IPS-18c (cell line): ENCODE data around the gene ATRAID.
"Not testable (repeated sequence)": the region's sequence is repeated elsewhere in the genome, so short reads cannot be mapped to it uniquely, and the experiment has no call there.

Experiments
- H3K4me3 ChIP-seq: 2 replicates; pipeline ENCODE4 v1.7.0; 2013; ENCODE audit warnings: low read depth, mild to moderate bottlenecking, low read length, moderate library complexity; ENCODE audit not compliant: insufficient read depth
- H3K9me3 ChIP-seq: one replicate; pipeline ENCODE4 v1.6.1; 2013; ENCODE audit warnings: mild to moderate bottlenecking, low read length, moderate library complexity; ENCODE audit not compliant: control insufficient read depth, insufficient read depth

ATRAID gene

GRCh38 chr2:27211943-27212625, at the start of gene ATRAID, which contains the start of gene SLC5A6:
Gene ATRAID (plus strand): TSS chr2:27212041. CDS start chr2:27212369, 328 bp downstream.
Gene SLC5A6 (minus strand): TSS chr2:27212268. CDS start chr2:27207650, 4,618 bp downstream.
- Histone ChIP-seq H3K9me3 (no peaks in the 10 kb centered on the region), H3K4me3 (peak within 1 kb of the TSS; percentile 94)

- no peaks in the 10 kb centered on the region for H3K9me3 ChIP-seq
- H3K4me3 ChIP-seq, result no peak overlapping the region
Measured at GRCh38 chr2:27162151-27163121, 49.4 kb upstream of the ATRAID start.

- H3K9me3 ChIP-seq, result no peaks in the 10 kb centered on the region
- H3K4me3 ChIP-seq, result no peak overlapping the region
Measured at GRCh38 chr2:27164960-27165763, 46.7 kb upstream of the ATRAID start.

GRCh38 chr2:27170581-27171337, 41.1 kb upstream of the ATRAID start:
- no peak overlapping the region; the same call in 1 of the 2 replicates for H3K4me3 ChIP-seq

GRCh38 chr2:27171351-27171848, 40.4 kb upstream of the ATRAID start:
- Histone ChIP-seq H3K9me3 (no peaks in the 10 kb centered on the region), H3K4me3 (no peak overlapping the region)

More at GRCh38 chr2:27170581-27171337, 41.1 kb upstream of the ATRAID start:
- no peaks in the 10 kb centered on the region for H3K9me3 ChIP-seq

- Histone ChIP-seq H3K4me3 (no peak overlapping the region), H3K9me3 (no peaks in the 10 kb centered on the region)
Measured at GRCh38 chr2:27174638-27175037, 37.2 kb upstream of the ATRAID start.

GRCh38 chr2:27175330-27175729, 36.5 kb upstream of the ATRAID start:
- H3K9me3 ChIP-seq, result no peaks in the 10 kb centered on the region
- H3K4me3 ChIP-seq, result no peak overlapping the region

- not testable (repeated sequence) for H3K9me3 ChIP-seq
Measured at GRCh38 chr2:27175781-27176180, 36.1 kb upstream of the ATRAID start.

GRCh38 chr2:27177441-27178351, 34.1 kb upstream of the ATRAID start:
- Histone ChIP-seq H3K4me3 (no peak overlapping the region), H3K9me3 (no peaks in the 10 kb centered on the region)

More at GRCh38 chr2:27175781-27176180, 36.1 kb upstream of the ATRAID start:
- H3K4me3 ChIP-seq, result not testable (repeated sequence)

GRCh38 chr2:27178469-27178868, 33.4 kb upstream of the ATRAID start:
- H3K9me3 ChIP-seq, result no peaks in the 10 kb centered on the region
- H3K4me3 ChIP-seq, result no peak overlapping the region

GRCh38 chr2:27179344-27180000, 32.4 kb upstream of the ATRAID start:
- Histone ChIP-seq H3K4me3 (no peak overlapping the region), H3K9me3 (no peaks in the 10 kb centered on the region)

- H3K4me3 ChIP-seq, result no peak overlapping the region
- H3K9me3 ChIP-seq, result no peaks in the 10 kb centered on the region
Measured at GRCh38 chr2:27182346-27182745, 29.5 kb upstream of the ATRAID start.

- H3K9me3 ChIP-seq, result no peaks in the 10 kb centered on the region
- no peak overlapping the region for H3K4me3 ChIP-seq
Measured at GRCh38 chr2:27184115-27184514, 27.7 kb upstream of the ATRAID start.

GRCh38 chr2:27185331-27186026, 26.4 kb upstream of the ATRAID start:
- no peak overlapping the region for H3K4me3 ChIP-seq
- H3K9me3 ChIP-seq, result no peaks in the 10 kb centered on the region
